Osteoblast (primary cell): ENCODE data around the gene CYSTM1. TPM values are rescaled to one million over a fixed set of nuclear protein-coding genes. Genes with fewer than 3 reads are reported as not detected.

ENCODE experiments used
- DNase-seq: peaks from one replicate; pipeline ENCODE4 v3.0.0; 2011; ENCODE audit warnings: low spot score, mixed read lengths; ENCODE audit not compliant: insufficient read length; ENCODE audit errors: missing footprints
- H2AFZ ChIP-seq: 2 replicates; pipeline ENCODE4 v1.6.0; 2011; ENCODE audit warnings: mild to moderate bottlenecking, low read length
- H3K27ac ChIP-seq: 2 replicates; pipeline ENCODE4 v1.5.1; 2011; ENCODE audit warnings: mild to moderate bottlenecking, low read depth, low read length, moderate library complexity
- H3K27me3 ChIP-seq: 2 replicates; pipeline ENCODE4 v1.6.0; 2012; ENCODE audit warnings: mild to moderate bottlenecking, control low read depth, inconsistent platforms, low read length, moderate library complexity; ENCODE audit not compliant: insufficient read depth
- H3K36me3 ChIP-seq: 2 replicates; pipeline ENCODE4 v1.5.1; 2011; ENCODE audit warnings: mild to moderate bottlenecking, low read length, control low read depth, moderate library complexity; ENCODE audit not compliant: insufficient read depth
- H3K4me1 ChIP-seq: 2 replicates; pipeline ENCODE4 v1.5.1; 2011; ENCODE audit warnings: mild to moderate bottlenecking, low read length, control low read depth, moderate library complexity; ENCODE audit not compliant: insufficient read depth
- H3K4me2 ChIP-seq: 2 replicates; pipeline ENCODE4 v1.6.0; 2011; ENCODE audit warnings: mild to moderate bottlenecking, low read length; ENCODE audit not compliant: insufficient read depth
- H3K4me3 ChIP-seq: fragments of 200-600 bp; sonication (generic); 3 replicates; pipeline ENCODE4 v1.5.1; 2012; ENCODE audit warnings: mild to moderate bottlenecking, low read length, inconsistent platforms; ENCODE audit not compliant: insufficient read depth
- H3K79me2 ChIP-seq: 2 replicates; pipeline ENCODE4 v1.6.0; 2012; ENCODE audit warnings: mild to moderate bottlenecking, low read length, control low read depth, inconsistent platforms; ENCODE audit not compliant: insufficient read depth
- H3K9me3 ChIP-seq: 2 replicates; pipeline ENCODE4 v1.5.1; 2011; ENCODE audit warnings: low read depth, low read length, control low read depth
- H4K20me1 ChIP-seq: 2 replicates; pipeline ENCODE4 v1.6.0; 2012; ENCODE audit warnings: mild to moderate bottlenecking, low read length, control low read depth; ENCODE audit not compliant: insufficient read depth
- CTCF ChIP-seq: IDR thresholded peaks from 2 replicates; pipeline ENCODE4 v1.5.1; 2011; ENCODE audit warnings: mild to moderate bottlenecking, low read depth, low read length, moderate library complexity; ENCODE audit errors: extremely low read depth
- total RNA-seq: library from RNA; depleted of rRNA; stranded (reverse); fragments of >200 nt; gene quantifications from 2 replicates; pipeline ENCODE4 v1.2.3, GENCODE V29; 2012

The CYSTM1 gene
- total RNA-seq, 1 donor = 27.9 TPM

GRCh38 chr5:140159014-140159927, 15.7 kb upstream of the CYSTM1 start:
- Histone ChIP-seq H3K79me2 (no peaks in the 10 kb centered on the region), H3K4me2 (no peak overlapping the region), H3K9me3 (no peaks in the 10 kb centered on the region), H3K36me3 (no peaks in the 10 kb centered on the region), H3K4me1 (peaks cover 4% of the 10 kb centered on the region), H3K27me3 (no peaks in the 10 kb centered on the region), H3K27ac (no peak overlapping the region), H3K4me3 (no peak overlapping the region), H4K20me1 (peaks cover 7% of the 10 kb centered on the region), H2AFZ (no peak overlapping the region)
- TF ChIP-seq CTCF = no peak
- DNase-seq = no peak

- H3K4me2 ChIP-seq = no peak overlapping the region
- no peak overlapping the region for H3K4me3 ChIP-seq
- TF ChIP-seq CTCF = no peak
- H3K36me3 ChIP-seq = no peaks in the 10 kb centered on the region
- H2AFZ ChIP-seq = no peak overlapping the region
- peaks cover 3% of the 10 kb centered on the region for H4K20me1 ChIP-seq
- DNase-seq = no peak
- no peaks in the 10 kb centered on the region for H3K4me1 ChIP-seq
- no peak overlapping the region for H3K27ac ChIP-seq
- no peaks in the 10 kb centered on the region for H3K27me3 ChIP-seq
- no peaks in the 10 kb centered on the region for H3K79me2 ChIP-seq
- no peaks in the 10 kb centered on the region for H3K9me3 ChIP-seq
Measured at GRCh38 chr5:140162275-140162674, 12.7 kb upstream of the CYSTM1 start.

- no peak for DNase-seq
- Histone ChIP-seq H3K4me1 (no peaks in the 10 kb centered on the region), H3K79me2 (no peaks in the 10 kb centered on the region), H3K36me3 (no peaks in the 10 kb centered on the region), H4K20me1 (peaks cover 3% of the 10 kb centered on the region), H2AFZ (no peak overlapping the region), H3K27me3 (no peaks in the 10 kb centered on the region), H3K4me2 (no peak overlapping the region), H3K27ac (no peak overlapping the region), H3K4me3 (no peak overlapping the region), H3K9me3 (no peaks in the 10 kb centered on the region)
- no peak for TF ChIP-seq CTCF
Measured at GRCh38 chr5:140162781-140163180, 12.2 kb upstream of the CYSTM1 start.

GRCh38 chr5:140165101-140165922, 9.7 kb upstream of the CYSTM1 start:
- Histone ChIP-seq H3K79me2 (no peaks in the 10 kb centered on the region), H4K20me1 (peaks cover 3% of the 10 kb centered on the region), H3K27me3 (no peaks in the 10 kb centered on the region), H2AFZ (no peak overlapping the region), H3K36me3 (no peaks in the 10 kb centered on the region), H3K9me3 (no peaks in the 10 kb centered on the region), H3K4me2 (no peak overlapping the region), H3K4me1 (no peaks in the 10 kb centered on the region), H3K27ac (no peak overlapping the region), H3K4me3 (no peak overlapping the region)
- no peak for DNase-seq
- no peak for TF ChIP-seq CTCF
